GM23338 (cell line): ENCODE data around the gene SYNRG. TPM values are rescaled to one million over a fixed set of nuclear protein-coding genes. Genes with fewer than 3 reads are reported as not detected.

Source experiments
- ATAC-seq: fragments of 200-7000 bp; cut with Tn5 transposase; 3 replicates; pipeline ENCODE4 v1.9.1; 2020
- DNase-seq: peaks from one replicate; pipeline ENCODE4 v3.0.0-alpha.2; 2015; ENCODE audit warnings: low spot score
- H2AFZ ChIP-seq: fragments of 200-600 bp; sonication (generic); 2 replicates; pipeline ENCODE4 v1.8.0; 2016; ENCODE audit warnings: antibody characterized with exemption, mild to moderate bottlenecking, moderate library complexity
- H3F3A ChIP-seq: fragments of 200-600 bp; sonication (generic); replicated peaks from 2 replicates; pipeline ENCODE4 v1.8.0; 2017; ENCODE audit warnings: antibody characterized with exemption, mixed run types, low read depth
- H3K27ac ChIP-seq: fragments of 200-600 bp; sonication (generic); 2 replicates; pipeline ENCODE4 v1.6.1; 2016; ENCODE audit warnings: low read depth
- H3K27me3 ChIP-seq: fragments of 200-600 bp; sonication (generic); 2 replicates; pipeline ENCODE4 v1.8.0; 2016; ENCODE audit warnings: mild to moderate bottlenecking, mixed run types, moderate library complexity; ENCODE audit not compliant: insufficient read depth
- H3K36me3 ChIP-seq: fragments of 200-600 bp; sonication (generic); 2 replicates; pipeline ENCODE4 v1.8.0; 2016; ENCODE audit warnings: mild to moderate bottlenecking; ENCODE audit not compliant: insufficient read depth
- H3K4me1 ChIP-seq: fragments of 200-600 bp; sonication (generic); 2 replicates; pipeline ENCODE4 v1.8.0; 2016; ENCODE audit warnings: mild to moderate bottlenecking, moderate library complexity; ENCODE audit not compliant: insufficient read depth
- H3K4me2 ChIP-seq: fragments of 200-600 bp; sonication (generic); 2 replicates; pipeline ENCODE4 v1.7.1; 2017; ENCODE audit warnings: mixed run types
- H3K4me3 ChIP-seq: fragments of 200-600 bp; sonication (generic); 2 replicates; pipeline ENCODE4 v1.6.1; 2016; ENCODE audit warnings: mixed run types
- H3K79me2 ChIP-seq: fragments of 200-600 bp; sonication (generic); replicated peaks from 2 replicates; pipeline ENCODE4 v1.8.0; 2017; ENCODE audit warnings: mild to moderate bottlenecking; ENCODE audit not compliant: insufficient read depth
- H3K9me2 ChIP-seq: fragments of 200-600 bp; sonication (generic); 2 replicates; pipeline ENCODE4 v1.8.0; 2017; ENCODE audit not compliant: insufficient read depth
- H4K20me1 ChIP-seq: fragments of 200-600 bp; sonication (generic); replicated peaks from 2 replicates; pipeline ENCODE4 v1.8.0; 2017; ENCODE audit warnings: mild to moderate bottlenecking; ENCODE audit not compliant: insufficient read depth
- H3K27ac Mint-ChIP-seq: 2 replicates; pipeline ENCODE4 v1.8.0; 2020; ENCODE audit warnings: inconsistent platforms, mild to moderate bottlenecking, moderate library complexity, mixed read lengths
- H3K27me3 Mint-ChIP-seq: 3 replicates; pipeline ENCODE4 v1.8.0; 2022; ENCODE audit warnings: low read depth, mild to moderate bottlenecking, moderate library complexity, mixed read lengths, inconsistent platforms; ENCODE audit not compliant: insufficient read depth, poor library complexity
- H3K36me3 Mint-ChIP-seq: 3 replicates; pipeline ENCODE4 v1.8.0; 2021; ENCODE audit warnings: low read depth, mild to moderate bottlenecking, inconsistent platforms, moderate library complexity, mixed read lengths
- H3K4me1 Mint-ChIP-seq: 3 replicates; pipeline ENCODE4 v1.8.0; 2020; ENCODE audit warnings: mild to moderate bottlenecking, inconsistent platforms, mixed read lengths
- H3K4me3 Mint-ChIP-seq: 3 replicates; pipeline ENCODE4 v1.8.0; 2021; ENCODE audit warnings: moderate library complexity, mild to moderate bottlenecking, inconsistent platforms, mixed read lengths
- H3K9me3 Mint-ChIP-seq: 3 replicates; pipeline ENCODE4 v1.8.0; 2020; ENCODE audit warnings: moderate library complexity, mild to moderate bottlenecking, inconsistent platforms, mixed read lengths
- CREB1 ChIP-seq: fragments of 250-450 bp; sonication (Bioruptor Pico); IDR thresholded peaks from 2 replicates; pipeline ENCODE4 v1.5.0; 2020; ENCODE audit warnings: low read depth, mild to moderate bottlenecking, moderate library complexity
- EZH2 ChIP-seq: fragments of 200-600 bp; sonication (generic); IDR thresholded peaks from one replicate; pipeline ENCODE4 v1.8.0; 2017; ENCODE audit warnings: antibody characterized with exemption, mild to moderate bottlenecking, low read depth; ENCODE audit not compliant: unreplicated experiment
- EZH2phosphoT487 ChIP-seq: fragments of 200-600 bp; sonication (generic); IDR thresholded peaks from one replicate; pipeline ENCODE4 v1.8.1; 2018; ENCODE audit warnings: antibody characterized with exemption; ENCODE audit not compliant: unreplicated experiment
- JUNB ChIP-seq: IDR thresholded peaks from one replicate; pipeline ENCODE4 v1.6.1; 2016; ENCODE audit warnings: antibody characterized with exemption; ENCODE audit not compliant: unreplicated experiment
- NANOG ChIP-seq: IDR thresholded peaks from 2 replicates; pipeline ENCODE4 v1.6.1; 2016; ENCODE audit warnings: antibody characterized with exemption, borderline replicate concordance
- POLR2AphosphoS5 ChIP-seq: IDR thresholded peaks from 2 replicates; pipeline ENCODE4 v1.6.1; 2016; ENCODE audit warnings: antibody characterized with exemption, low read depth
- STAT1 ChIP-seq: IDR thresholded peaks from one replicate; pipeline ENCODE4 v1.6.1; 2016; ENCODE audit warnings: antibody characterized with exemption; ENCODE audit not compliant: unreplicated experiment
- ZNF114 ChIP-seq: fragments of 250-450 bp; sonication (Bioruptor Pico); IDR thresholded peaks from 2 replicates; pipeline ENCODE4 v1.5.0; 2020; ENCODE audit warnings: mild to moderate bottlenecking, moderate library complexity
- ZNF331 ChIP-seq: fragments of 250-450 bp; sonication (Bioruptor Pico); IDR thresholded peaks from 2 replicates; pipeline ENCODE4 v1.5.0; 2020; ENCODE audit warnings: low read depth, mild to moderate bottlenecking, moderate library complexity
- polyA plus RNA-seq: library from polyadenylated mRNA; unstranded; fragments of >200 nt; fragmentation: Nextera tagmentation; extraction: Ambion mirVana; gene quantifications from 2 replicates; pipeline ENCODE4 v1.2.1, GENCODE V29; 2016
- total RNA-seq: library from RNA; depleted of rRNA; stranded (reverse); fragments of >200 nt; shearing (Covaris generic); gene quantifications from 2 replicates; pipeline ENCODE4 v1.2.3, GENCODE V29; 2014
- TF ChIP-seq, protein P1 (sequence below): fragments of 250-450 bp; sonication (Bioruptor Pico); IDR thresholded peaks from 2 replicates; pipeline ENCODE4 v1.5.0; 2020; ENCODE audit warnings: mild to moderate bottlenecking, moderate library complexity
- TF ChIP-seq, protein P2 (sequence below), 2 experiments: fragments of 200-600 bp in 1 of 2; sonication (generic) in 1 of 2; conservative IDR thresholded peaks; 2 replicates each; pipeline versions ENCODE4 v1.5.1 to v1.6.1; 2016 to 2017; ENCODE audit warnings: antibody characterized with exemption in 2 of 2, low read depth in 2 of 2, mild to moderate bottlenecking in 2 of 2, moderate library complexity in 1 of 2
- TF ChIP-seq, protein P3 (sequence below): IDR thresholded peaks from 2 replicates; pipeline ENCODE4 v1.6.1; 2016; ENCODE audit warnings: antibody characterized with exemption
- TF ChIP-seq, protein P4 (sequence below): IDR thresholded peaks from one replicate; pipeline ENCODE4 v1.6.1; 2018; ENCODE audit warnings: antibody characterized with exemption; ENCODE audit not compliant: unreplicated experiment

Gene SYNRG
- total and polyA plus RNA-seq, 2 experiments from 2014 or later: 18.6 to 22.6 TPM

DNA sequence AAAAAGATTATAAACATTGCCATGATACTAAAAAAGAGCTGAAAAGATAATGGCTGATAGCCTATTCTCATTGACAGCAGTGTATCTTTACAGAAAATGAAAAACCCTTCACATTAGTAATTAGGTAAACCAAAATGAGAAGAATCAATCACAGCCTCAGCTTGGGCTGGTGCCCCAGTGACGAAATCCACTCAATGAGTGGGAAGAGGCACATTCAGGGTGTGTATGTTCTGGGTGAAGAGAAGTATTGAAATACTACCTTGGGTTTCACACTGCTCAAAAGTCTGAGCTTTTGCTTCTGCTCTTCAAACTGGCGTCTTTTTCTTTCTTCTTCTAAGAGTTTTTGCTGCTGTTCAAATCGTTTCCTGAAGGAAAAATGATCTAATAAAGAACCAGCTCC, 24.2 kb downstream of the SYNRG start:
- Histone ChIP-seq H3K27me3 (no peaks in the 10 kb centered on the region), H3K36me3 (peaks cover 10% of the 10 kb centered on the region; the same call in 1 of the 2 replicates), H3K4me3 (no peak overlapping the region), H3K27ac (no peak overlapping the region), H3K79me2 (no peaks in the 10 kb centered on the region), H4K20me1 (no peaks in the 10 kb centered on the region; the same call in 1 of the 2 replicates), H3K9me2 (no peaks in the 10 kb centered on the region), H2AFZ (no peak overlapping the region), H3K4me2 (no peak overlapping the region), H3F3A (no peaks in the 10 kb centered on the region; the same call in 1 of the 2 replicates), H3K4me1 (no peaks in the 10 kb centered on the region)
- Mint-ChIP-seq H3K27ac (no peak overlapping the region), H3K4me1 (no peaks in the 10 kb centered on the region), H3K4me3 (no peak overlapping the region), H3K9me3 (no peaks in the 10 kb centered on the region), H3K36me3 (peaks cover 11% of the 10 kb centered on the region; the same call in 2 of the 3 replicates), H3K27me3 (no peaks in the 10 kb centered on the region)
- DNase-seq: no peak
- TF ChIP-seq EZH2phosphoT487 (no peak), ZNF114 (CRISPR knock-in tag) (no peak), POLR2AphosphoS5 (no peak), JUNB (no peak), ZNF331 (CRISPR knock-in tag) (no peak), EZH2 (no peak), CREB1 (CRISPR knock-in tag) (no peak), NANOG (no peak), STAT1 (no peak)
- TF ChIP-seq, protein P1, sequence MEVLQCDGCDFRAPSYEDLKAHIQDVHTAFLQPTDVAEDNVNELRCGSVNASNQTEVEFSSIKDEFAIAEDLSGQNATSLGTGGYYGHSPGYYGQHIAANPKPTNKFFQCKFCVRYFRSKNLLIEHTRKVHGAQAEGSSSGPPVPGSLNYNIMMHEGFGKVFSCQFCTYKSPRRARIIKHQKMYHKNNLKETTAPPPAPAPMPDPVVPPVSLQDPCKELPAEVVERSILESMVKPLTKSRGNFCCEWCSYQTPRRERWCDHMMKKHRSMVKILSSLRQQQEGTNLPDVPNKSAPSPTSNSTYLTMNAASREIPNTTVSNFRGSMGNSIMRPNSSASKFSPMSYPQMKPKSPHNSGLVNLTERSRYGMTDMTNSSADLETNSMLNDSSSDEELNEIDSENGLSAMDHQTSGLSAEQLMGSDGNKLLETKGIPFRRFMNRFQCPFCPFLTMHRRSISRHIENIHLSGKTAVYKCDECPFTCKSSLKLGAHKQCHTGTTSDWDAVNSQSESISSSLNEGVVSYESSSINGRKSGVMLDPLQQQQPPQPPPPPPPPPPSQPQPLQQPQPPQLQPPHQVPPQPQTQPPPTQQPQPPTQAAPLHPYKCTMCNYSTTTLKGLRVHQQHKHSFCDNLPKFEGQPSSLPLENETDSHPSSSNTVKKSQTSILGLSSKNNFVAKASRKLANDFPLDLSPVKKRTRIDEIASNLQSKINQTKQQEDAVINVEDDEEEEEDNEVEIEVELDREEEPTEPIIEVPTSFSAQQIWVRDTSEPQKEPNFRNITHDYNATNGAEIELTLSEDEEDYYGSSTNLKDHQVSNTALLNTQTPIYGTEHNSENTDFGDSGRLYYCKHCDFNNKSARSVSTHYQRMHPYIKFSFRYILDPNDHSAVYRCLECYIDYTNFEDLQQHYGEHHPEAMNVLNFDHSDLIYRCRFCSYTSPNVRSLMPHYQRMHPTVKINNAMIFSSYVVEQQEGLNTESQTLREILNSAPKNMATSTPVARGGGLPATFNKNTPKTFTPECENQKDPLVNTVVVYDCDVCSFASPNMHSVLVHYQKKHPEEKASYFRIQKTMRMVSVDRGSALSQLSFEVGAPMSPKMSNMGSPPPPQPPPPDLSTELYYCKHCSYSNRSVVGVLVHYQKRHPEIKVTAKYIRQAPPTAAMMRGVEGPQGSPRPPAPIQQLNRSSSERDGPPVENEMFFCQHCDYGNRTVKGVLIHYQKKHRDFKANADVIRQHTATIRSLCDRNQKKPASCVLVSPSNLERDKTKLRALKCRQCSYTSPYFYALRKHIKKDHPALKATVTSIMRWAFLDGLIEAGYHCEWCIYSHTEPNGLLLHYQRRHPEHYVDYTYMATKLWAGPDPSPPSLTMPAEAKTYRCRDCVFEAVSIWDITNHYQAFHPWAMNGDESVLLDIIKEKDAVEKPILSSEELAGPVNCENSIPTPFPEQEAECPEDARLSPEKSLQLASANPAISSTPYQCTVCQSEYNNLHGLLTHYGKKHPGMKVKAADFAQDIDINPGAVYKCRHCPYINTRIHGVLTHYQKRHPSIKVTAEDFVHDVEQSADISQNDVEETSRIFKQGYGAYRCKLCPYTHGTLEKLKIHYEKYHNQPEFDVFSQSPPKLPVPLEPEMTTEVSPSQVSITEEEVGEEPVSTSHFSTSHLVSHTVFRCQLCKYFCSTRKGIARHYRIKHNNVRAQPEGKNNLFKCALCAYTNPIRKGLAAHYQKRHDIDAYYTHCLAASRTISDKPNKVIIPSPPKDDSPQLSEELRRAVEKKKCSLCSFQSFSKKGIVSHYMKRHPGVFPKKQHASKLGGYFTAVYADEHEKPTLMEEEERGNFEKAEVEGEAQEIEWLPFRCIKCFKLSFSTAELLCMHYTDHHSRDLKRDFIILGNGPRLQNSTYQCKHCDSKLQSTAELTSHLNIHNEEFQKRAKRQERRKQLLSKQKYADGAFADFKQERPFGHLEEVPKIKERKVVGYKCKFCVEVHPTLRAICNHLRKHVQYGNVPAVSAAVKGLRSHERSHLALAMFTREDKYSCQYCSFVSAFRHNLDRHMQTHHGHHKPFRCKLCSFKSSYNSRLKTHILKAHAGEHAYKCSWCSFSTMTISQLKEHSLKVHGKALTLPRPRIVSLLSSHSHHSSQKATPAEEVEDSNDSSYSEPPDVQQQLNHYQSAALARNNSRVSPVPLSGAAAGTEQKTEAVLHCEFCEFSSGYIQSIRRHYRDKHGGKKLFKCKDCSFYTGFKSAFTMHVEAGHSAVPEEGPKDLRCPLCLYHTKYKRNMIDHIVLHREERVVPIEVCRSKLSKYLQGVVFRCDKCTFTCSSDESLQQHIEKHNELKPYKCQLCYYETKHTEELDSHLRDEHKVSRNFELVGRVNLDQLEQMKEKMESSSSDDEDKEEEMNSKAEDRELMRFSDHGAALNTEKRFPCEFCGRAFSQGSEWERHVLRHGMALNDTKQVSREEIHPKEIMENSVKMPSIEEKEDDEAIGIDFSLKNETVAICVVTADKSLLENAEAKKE (CRISPR knock-in tag): no peak
- TF ChIP-seq, protein P2, sequence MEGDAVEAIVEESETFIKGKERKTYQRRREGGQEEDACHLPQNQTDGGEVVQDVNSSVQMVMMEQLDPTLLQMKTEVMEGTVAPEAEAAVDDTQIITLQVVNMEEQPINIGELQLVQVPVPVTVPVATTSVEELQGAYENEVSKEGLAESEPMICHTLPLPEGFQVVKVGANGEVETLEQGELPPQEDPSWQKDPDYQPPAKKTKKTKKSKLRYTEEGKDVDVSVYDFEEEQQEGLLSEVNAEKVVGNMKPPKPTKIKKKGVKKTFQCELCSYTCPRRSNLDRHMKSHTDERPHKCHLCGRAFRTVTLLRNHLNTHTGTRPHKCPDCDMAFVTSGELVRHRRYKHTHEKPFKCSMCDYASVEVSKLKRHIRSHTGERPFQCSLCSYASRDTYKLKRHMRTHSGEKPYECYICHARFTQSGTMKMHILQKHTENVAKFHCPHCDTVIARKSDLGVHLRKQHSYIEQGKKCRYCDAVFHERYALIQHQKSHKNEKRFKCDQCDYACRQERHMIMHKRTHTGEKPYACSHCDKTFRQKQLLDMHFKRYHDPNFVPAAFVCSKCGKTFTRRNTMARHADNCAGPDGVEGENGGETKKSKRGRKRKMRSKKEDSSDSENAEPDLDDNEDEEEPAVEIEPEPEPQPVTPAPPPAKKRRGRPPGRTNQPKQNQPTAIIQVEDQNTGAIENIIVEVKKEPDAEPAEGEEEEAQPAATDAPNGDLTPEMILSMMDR (conservative IDR thresholded peaks at IDR 0.05; ENCODE audit: low read depth in 2 of 2): no peak
- TF ChIP-seq, protein P3, sequence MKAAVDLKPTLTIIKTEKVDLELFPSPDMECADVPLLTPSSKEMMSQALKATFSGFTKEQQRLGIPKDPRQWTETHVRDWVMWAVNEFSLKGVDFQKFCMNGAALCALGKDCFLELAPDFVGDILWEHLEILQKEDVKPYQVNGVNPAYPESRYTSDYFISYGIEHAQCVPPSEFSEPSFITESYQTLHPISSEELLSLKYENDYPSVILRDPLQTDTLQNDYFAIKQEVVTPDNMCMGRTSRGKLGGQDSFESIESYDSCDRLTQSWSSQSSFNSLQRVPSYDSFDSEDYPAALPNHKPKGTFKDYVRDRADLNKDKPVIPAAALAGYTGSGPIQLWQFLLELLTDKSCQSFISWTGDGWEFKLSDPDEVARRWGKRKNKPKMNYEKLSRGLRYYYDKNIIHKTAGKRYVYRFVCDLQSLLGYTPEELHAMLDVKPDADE: no peak
- TF ChIP-seq, protein P4, sequence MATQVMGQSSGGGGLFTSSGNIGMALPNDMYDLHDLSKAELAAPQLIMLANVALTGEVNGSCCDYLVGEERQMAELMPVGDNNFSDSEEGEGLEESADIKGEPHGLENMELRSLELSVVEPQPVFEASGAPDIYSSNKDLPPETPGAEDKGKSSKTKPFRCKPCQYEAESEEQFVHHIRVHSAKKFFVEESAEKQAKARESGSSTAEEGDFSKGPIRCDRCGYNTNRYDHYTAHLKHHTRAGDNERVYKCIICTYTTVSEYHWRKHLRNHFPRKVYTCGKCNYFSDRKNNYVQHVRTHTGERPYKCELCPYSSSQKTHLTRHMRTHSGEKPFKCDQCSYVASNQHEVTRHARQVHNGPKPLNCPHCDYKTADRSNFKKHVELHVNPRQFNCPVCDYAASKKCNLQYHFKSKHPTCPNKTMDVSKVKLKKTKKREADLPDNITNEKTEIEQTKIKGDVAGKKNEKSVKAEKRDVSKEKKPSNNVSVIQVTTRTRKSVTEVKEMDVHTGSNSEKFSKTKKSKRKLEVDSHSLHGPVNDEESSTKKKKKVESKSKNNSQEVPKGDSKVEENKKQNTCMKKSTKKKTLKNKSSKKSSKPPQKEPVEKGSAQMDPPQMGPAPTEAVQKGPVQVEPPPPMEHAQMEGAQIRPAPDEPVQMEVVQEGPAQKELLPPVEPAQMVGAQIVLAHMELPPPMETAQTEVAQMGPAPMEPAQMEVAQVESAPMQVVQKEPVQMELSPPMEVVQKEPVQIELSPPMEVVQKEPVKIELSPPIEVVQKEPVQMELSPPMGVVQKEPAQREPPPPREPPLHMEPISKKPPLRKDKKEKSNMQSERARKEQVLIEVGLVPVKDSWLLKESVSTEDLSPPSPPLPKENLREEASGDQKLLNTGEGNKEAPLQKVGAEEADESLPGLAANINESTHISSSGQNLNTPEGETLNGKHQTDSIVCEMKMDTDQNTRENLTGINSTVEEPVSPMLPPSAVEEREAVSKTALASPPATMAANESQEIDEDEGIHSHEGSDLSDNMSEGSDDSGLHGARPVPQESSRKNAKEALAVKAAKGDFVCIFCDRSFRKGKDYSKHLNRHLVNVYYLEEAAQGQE: no peak
- no peak for ATAC-seq
